ENCODE results near the gene LRRTM3.

- no peak for TF ChIP-seq CTCF (IDR thresholded peaks at IDR 0.05)
- TF ChIP-seq POLR2A (IDR thresholded peaks at IDR 0.05), result no peak
Observed at GRCh38 chr10:66941491-66941890, 15.7 kb downstream of the LRRTM3 start.

All from heart left ventricle (tissue), 13 donors.